Measurements from ENCODE around the gene SUMO2. TPM values are rescaled to one million over a fixed set of nuclear protein-coding genes. Genes with fewer than 3 reads are reported as not detected.
"Not testable (repeated sequence)": the region's sequence is repeated elsewhere in the genome, so short reads cannot be mapped to it uniquely, and the experiment has no call there.

Gene SUMO2
- total and polyA plus RNA-seq, 9 of the 15 experiments (the other 6 are each of a cell fraction or from before 2014, with no cell fraction given) = 157 to 733 (median 419) TPM

GRCh38 chr17:75135452-75135851 is 47.3 kb downstream of the SUMO2 start:
- ChIA-PET POLR2A (interaction anchor here (0.7 to 6.3 kb wide), 4 partner anchors 8 to 125 kb away, joined by 3 to 58 read pairs (median 28); no protein-coding TSS in a partner anchor), CTCF (ENCODE audit: low intra/inter-chr PET ratio) (no interaction called here)
- Histone ChIP-seq H3K4me3 (no peak overlapping the region), H3K4me1 (replicated peaks in 1 of 2; ENCODE audit: control insufficient read depth in 2 of 2, insufficient read depth in 2 of 2, low read length in 2 of 2) (peaks cover 8 to 23% of the 10 kb centered on the region in 2 experiments; a peak in 4 of 5 replicates), H3K79me2 (ENCODE audit: control insufficient read depth, insufficient read depth, low read length) (peaks cover 14% of the 10 kb centered on the region), H3K36me3 (ENCODE audit: control insufficient read depth, insufficient read depth, low read length) (peaks cover 53% of the 10 kb centered on the region), H3K27ac (ENCODE audit: extremely low read depth, low read depth, low read length) (no peak overlapping the region; the same call in 2 of the 3 replicates), H3K9me1 (ENCODE audit: control insufficient read depth, insufficient read depth, low read length) (no peaks in the 10 kb centered on the region), H3K9ac (ENCODE audit: insufficient read depth in 1 of 2, low read depth in 2 of 2, low read length in 2 of 2) (no peak overlapping the region), H4K20me1 (replicated peaks; ENCODE audit: control insufficient read depth, insufficient read depth, low read length) (no peaks in the 10 kb centered on the region), H3K27me3 (ENCODE audit: control insufficient read depth in 2 of 2, insufficient read depth in 2 of 2, low read length in 2 of 2) (no peaks in the 10 kb centered on the region), H3K9me3 (replicated peaks; ENCODE audit: control insufficient read depth, insufficient read depth, low read depth, low read length) (no peaks in the 10 kb centered on the region), H2AFZ (ENCODE audit: low read depth, low read length) (no peak overlapping the region), H3K4me2 (ENCODE audit: insufficient read depth, low read length) (no peak overlapping the region)
- no peak for TF ChIP-seq NFXL1 (CRISPR knock-in tag; IDR thresholded peaks at IDR 0.05)
- TF ChIP-seq EHMT2 (IDR thresholded peaks at IDR 0.05) = no peak
- no peak for TF ChIP-seq SMARCE1 (IDR thresholded peaks at IDR 0.05)
- no peak for TF ChIP-seq RHOXF2B (CRISPR knock-in tag; conservative IDR thresholded peaks at IDR 0.05)
- in situ Hi-C loops (cut with MboI) = no loop called here
- no peak for ATAC-seq
- no peak for DNase-seq (ENCODE audit: extremely low read depth in 1 of 4, low spot score in 3 of 4)
- no TSS peak for BruUV-seq (replicated peaks)
- WGBS (ENCODE audit: insufficient coverage, low coverage, missing lambda C conversion rate) = 82% methylated on average over 5 of the region's 5 CpGs
- intact Hi-C loops (cut with micrococcal nuclease) = no loop called here
- no peak for FAIRE-seq

- intact Hi-C loops (cut with micrococcal nuclease) = loop anchor here (5.0 kb wide), 1 partner anchor 49 kb away; the partner anchor contains the start of gene SUMO2
- H3K36me3 ChIP-seq (ENCODE audit: control insufficient read depth, insufficient read depth, low read length) = peaks cover 53% of the 10 kb centered on the region
- H4K20me1 ChIP-seq (replicated peaks; ENCODE audit: control insufficient read depth, insufficient read depth, low read length); H3K9me1 ChIP-seq (ENCODE audit: control insufficient read depth, insufficient read depth, low read length); BruUV-seq (replicated peaks); H2AFZ ChIP-seq (ENCODE audit: low read depth, low read length); CTCF ChIA-PET (ENCODE audit: low intra/inter-chr PET ratio); ATAC-seq; H3K9ac ChIP-seq (ENCODE audit: insufficient read depth in 1 of 2, low read depth in 2 of 2, low read length in 2 of 2); H3K4me3 ChIP-seq; in situ Hi-C loops (cut with MboI); H3K27me3 ChIP-seq (ENCODE audit: control insufficient read depth in 2 of 2, insufficient read depth in 2 of 2, low read length in 2 of 2); H3K4me2 ChIP-seq (ENCODE audit: insufficient read depth, low read length); H3K9me3 ChIP-seq (replicated peaks; ENCODE audit: control insufficient read depth, insufficient read depth, low read depth, low read length); TF ChIP-seq JUN (CRISPR knock-in tag; IDR thresholded peaks at IDR 0.05; ENCODE audit: borderline replicate concordance); ATF3 (CRISPR knock-in tag; conservative IDR thresholded peaks at IDR 0.05): not testable (repeated sequence)
- DNase-seq (ENCODE audit: extremely low read depth in 1 of 4, low spot score in 3 of 4) (peak in 2 of 4 experiments; percentile 6 to 59), FAIRE-seq (peak; percentile 68)
- POLR2A ChIA-PET = interaction anchor here (0.6 to 5.6 kb wide), 9 partner anchors 9 to 146 kb away, joined by 3 to 51 read pairs (median 4); partner anchors contain the start of genes CDR2L and JPT1
- H3K27ac ChIP-seq (ENCODE audit: extremely low read depth, low read depth, low read length) = peak overlapping the region; percentile 34; the same call in 1 of the 3 replicates
- peaks cover 12 to 30% of the 10 kb centered on the region in 2 experiments; a peak in 4 of 5 replicates for H3K4me1 ChIP-seq (replicated peaks in 1 of 2; ENCODE audit: control insufficient read depth in 2 of 2, insufficient read depth in 2 of 2, low read length in 2 of 2)
- peaks cover 25% of the 10 kb centered on the region for H3K79me2 ChIP-seq (ENCODE audit: control insufficient read depth, insufficient read depth, low read length)
- 58% methylated on average over 12 of the region's 14 CpGs for WGBS (ENCODE audit: insufficient coverage, low coverage, missing lambda C conversion rate)
- 0 out of 2 replicates have a peak, but pooled peaks have one; percentile 20 for TF ChIP-seq POLR2G (IDR thresholded peaks at IDR 0.05; ENCODE audit: low read depth, low read length)
- peak in 1 of 3 experiments; percentile 52 for TF ChIP-seq YY1 (IDR thresholded peaks at IDR 0.05; ENCODE audit: borderline replicate concordance in 1 of 3, control insufficient read depth in 1 of 3, extremely low read depth in 1 of 3, insufficient read depth in 3 of 3, insufficient read length in 1 of 3, insufficient replicate concordance in 2 of 3, low read depth in 1 of 3, low read length in 2 of 3)
- peak; percentile 39 for TF ChIP-seq ARID1B (IDR thresholded peaks at IDR 0.05)
- TF ChIP-seq JUN (IDR thresholded peaks at IDR 0.05; ENCODE audit: borderline replicate concordance, low read depth, low read length) = peak; percentile 16; the same call in 1 of the 2 replicates
- TF ChIP-seq FOSL1 (tag; conservative IDR thresholded peaks at IDR 0.05) = 0 out of 2 replicates have a peak, but pooled peaks have one; percentile 13
- peak; percentile 68 for TF ChIP-seq ATF3 (IDR thresholded peaks at IDR 0.05)
- TF ChIP-seq FOXA3 (CRISPR knock-in tag; conservative IDR thresholded peaks at IDR 0.05 in 1 of 2, IDR thresholded peaks at IDR 0.05 in 1 of 2) = 0 out of 4 replicates have a peak, but pooled peaks of 1 of the 2 experiments have one; percentile 62
- peak; percentile 39 for TF ChIP-seq CBFA2T3 (IDR thresholded peaks at IDR 0.05)
Observed at GRCh38 chr17:75133607-75134347, 49.0 kb downstream of the SUMO2 start.

All from K562 (cell line).